Right lobe of liver (tissue), 6 donors: ENCODE data around the gene TEX52. TPM values are rescaled to one million over a fixed set of nuclear protein-coding genes. Genes with fewer than 3 reads are reported as not detected.
A peak's percentile ranks its signal among the peaks of the same experiment; 100 is the strongest.

Source experiments
- ATAC-seq, 4 donors: fragments of 200-7000 bp; cut with Tn5 transposase; one replicate each; pipeline ENCODE4 v1.9.1; 2020; ENCODE audit warnings: mild to moderate bottlenecking in 4 of 4, moderate library complexity in 4 of 4
- DNase-seq, 3 donors: peaks; one replicate each; pipeline ENCODE4 v3.0.0-alpha.2; 2020
- H3K27ac ChIP-seq, 3 donors: fragments of 200-600 bp; one replicate each; pipeline ENCODE4 v1.8.0; 2022
- H3K27me3 ChIP-seq, 2 donors: fragments of 200-600 bp; one replicate each; pipeline ENCODE4 v1.8.0; 2022
- H3K36me3 ChIP-seq, 4 donors: fragments of 200-600 bp; sonication (generic) in 1 of 4; one replicate each; pipeline versions ENCODE4 v1.5.1 to v1.8.0; 2017 to 2022; ENCODE audit warnings: control low read depth in 1 of 4
- H3K4me1 ChIP-seq, 4 donors: fragments of 200-600 bp; sonication (generic) in 1 of 4; one replicate each; pipeline versions ENCODE4 v1.5.1 to v1.8.0; 2017 to 2022; ENCODE audit warnings: control low read depth in 1 of 4
- H3K4me3 ChIP-seq, 3 donors: fragments of 200-600 bp; one replicate each; pipeline ENCODE4 v1.8.0; 2022
- H3K9me3 ChIP-seq, 4 donors: fragments of 200-600 bp; sonication (generic) in 1 of 4; one replicate each; pipeline versions ENCODE4 v1.5.1 to v1.8.0; 2017 to 2022; ENCODE audit warnings: control low read depth in 1 of 4
- CTCF ChIP-seq, 4 donors: fragments of 200-600 bp in 3 of 4; fragments of 450-650 bp in 1 of 4; IDR thresholded peaks; one replicate each; pipeline versions ENCODE4 v1.5.1 to v1.8.0; 2016 to 2022; ENCODE audit warnings: antibody characterized with exemption in 4 of 4, mild to moderate bottlenecking in 2 of 4
- POLR2A ChIP-seq: fragments of 450-650 bp; IDR thresholded peaks from one replicate; pipeline ENCODE4 v1.6.1; 2017; ENCODE audit warnings: antibody characterized with exemption, mild to moderate bottlenecking
- WGBS: methylation state at CpG from one replicate; pipeline ENCODE4 v1.1.6; 2018; ENCODE audit warnings: low coverage, low lambda C conversion rate; ENCODE audit not compliant: insufficient coverage; ENCODE audit errors: missing lambda C conversion rate; 5-methylcytosine and 5-hydroxymethylcytosine counted together
- intact Hi-C, 2 donors: fragments of 100-400 bp; cut with DNase I; formaldehyde crosslinking; loops; one replicate each; pipeline versions ENCODE4 v1.11.2 to v1.14.1; 2022
- total RNA-seq, 6 experiments: library from RNA; depleted of rRNA in 2 of 6; stranded (reverse); fragments of >200 nt in 2 of 6; fragmentation: NEBNext Ultra II Directional in 3 of 6; extraction: Animal tissue kit (Norgen Biotek cat#: 25700) in 3 of 6; gene quantifications; one replicate each; pipeline versions ENCODE4 v1.1.0 to v1.2.4, GENCODE V29; 2016 to 2023
- donor health status: DM: no; HTN: yes; CAD: no.
- donor health status: DM: no; HTN: no; CAD: no.
- donor health status: DM: no; HTN: no; CAD: no.
- donor health status: DM: no; HTN: yes; CAD: no.
- donor health status: DM: no; HTN: yes; CAD: no.

The TEX52 gene
- total RNA-seq, 6 experiments from 2014 or later, result not detected

GRCh38 chr12:2891240-2892053 lies 34.6 kb upstream of the TEX52 start:
- ATAC-seq (peak; percentile 51 to 64 (median 56)), DNase-seq (peak; percentile 61 to 69 (median 66))
- H3K9me3 ChIP-seq, result no peaks in the 10 kb centered on the region
- no peaks in the 10 kb centered on the region for H3K27me3 ChIP-seq
- no peaks in the 10 kb centered on the region for H3K4me1 ChIP-seq
- intact Hi-C loops, result no loop called here
- peak overlapping the region; percentile 72 to 97 (median 95) for H3K4me3 ChIP-seq
- WGBS, result 45% methylated on average over 21 of the region's 42 CpGs
- H3K36me3 ChIP-seq, result no peaks in the 10 kb centered on the region
- no peak for TF ChIP-seq POLR2A
- TF ChIP-seq CTCF (IDR thresholded peaks at IDR 0.05), result no peak
- peak overlapping the region; percentile 89 to 98 (median 91) for H3K27ac ChIP-seq

GRCh38 chr12:2890388-2891239 lies 33.8 kb upstream of the TEX52 start, which contains the start of gene TULP3:
TULP3 (plus strand) TSS chr12:2890891; CDS start chr12:2890948, 57 bp downstream.
- no peaks in the 10 kb centered on the region for H3K27me3 ChIP-seq
- H3K4me1 ChIP-seq, result no peaks in the 10 kb centered on the region
- WGBS, result 0% methylated on average over 9 of the region's 83 CpGs
- intact Hi-C loops, result no loop called here
- no peaks in the 10 kb centered on the region for H3K9me3 ChIP-seq
- peak; percentile 99 for DNase-seq
- no peaks in the 10 kb centered on the region for H3K36me3 ChIP-seq
- TF ChIP-seq CTCF (IDR thresholded peaks at IDR 0.05) (peak in 1 of 4 donors; percentile 13), POLR2A (peak; percentile 76)
- peak within 1 kb of the TSS; percentile 72 to 97 (median 95) for H3K4me3 ChIP-seq
- H3K27ac ChIP-seq, result peak within 1 kb of the TSS; percentile 89 to 98 (median 91)
- ATAC-seq, result peak; percentile 93 to 99 (median 98)

- Histone ChIP-seq H3K4me3 (peak overlapping the region; percentile 72 to 97 (median 95)), H3K27ac (peak overlapping the region in 2 of 3 donors; percentile 57 to 68), H3K36me3 (no peaks in the 10 kb centered on the region), H3K4me1 (no peaks in the 10 kb centered on the region), H3K9me3 (no peaks in the 10 kb centered on the region), H3K27me3 (no peaks in the 10 kb centered on the region)
- DNase-seq, result peak in 1 of 3 donors; percentile 35
- TF ChIP-seq CTCF (IDR thresholded peaks at IDR 0.05) (no peak), POLR2A (no peak)
- 42% methylated on average over 3 of the region's 10 CpGs for WGBS
- intact Hi-C loops, result no loop called here
- ATAC-seq, result no peak
Measured at GRCh38 chr12:2890001-2890387, 33.2 kb upstream of the TEX52 start.

GRCh38 chr12:2886768-2887450 lies 30.1 kb upstream of the TEX52 start:
- 69% methylated on average over 9 of the region's 10 CpGs for WGBS
- peak in 1 of 3 donors; percentile 11 for DNase-seq
- no peaks in the 10 kb centered on the region for H3K9me3 ChIP-seq
- no peak for TF ChIP-seq POLR2A
- no peak for TF ChIP-seq CTCF (IDR thresholded peaks at IDR 0.05)
- H3K27me3 ChIP-seq, result no peaks in the 10 kb centered on the region
- H3K4me3 ChIP-seq, result no peak overlapping the region
- no peak overlapping the region for H3K27ac ChIP-seq
- no peak for ATAC-seq
- H3K4me1 ChIP-seq, result peaks cover 0 to 5% (median 0%) of the 10 kb centered on the region in 4 donors
- intact Hi-C loops, result no loop called here
- H3K36me3 ChIP-seq, result no peaks in the 10 kb centered on the region
